Tibial artery (tissue), 4 donors: Measurements from ENCODE around the gene GPX3.

Source experiments
- DNase-seq, 2 donors: peaks; one replicate each; pipeline ENCODE4 v3.0.0-alpha.2; 2019
- H3K27ac ChIP-seq, 2 donors: fragments of 200-600 bp; sonication (generic) in 1 of 2; 1 replicate in 1 of 2; 2 replicates in 1 of 2; pipeline ENCODE4 v1.5.1; 2018 to 2019; ENCODE audit warnings: mild to moderate bottlenecking in 1 of 2
- H3K27me3 ChIP-seq, 2 donors: fragments of 200-600 bp; sonication (generic) in 1 of 2; one replicate each; pipeline versions ENCODE4 v1.5.1 to v1.6.0; 2016 to 2019
- H3K36me3 ChIP-seq, 3 donors: fragments of 200-600 bp; sonication (generic) in 2 of 3; one replicate each; pipeline ENCODE4 v1.5.1; 2016 to 2019; ENCODE audit warnings: mild to moderate bottlenecking in 2 of 3
- H3K4me1 ChIP-seq, 4 donors: fragments of 200-600 bp; sonication (generic) in 2 of 4; 1 replicate in 3 of 4; 2 replicates in 1 of 4; pipeline ENCODE4 v1.5.1; 2016 to 2019
- H3K4me3 ChIP-seq, 2 donors: fragments of 200-600 bp; sonication (generic) in 1 of 2; 1 replicate in 1 of 2; 2 replicates in 1 of 2; pipeline ENCODE4 v1.5.1; 2018 to 2019; ENCODE audit warnings: mild to moderate bottlenecking in 2 of 2
- H3K9me3 ChIP-seq, 3 donors: fragments of 200-600 bp; sonication (generic) in 1 of 3; one replicate each; pipeline ENCODE4 v1.5.1; 2016 to 2019
- intact Hi-C: fragments of 100-400 bp; cut with DNase I; formaldehyde crosslinking; loops from one replicate; pipeline ENCODE4 v1.15.0; 2023; ENCODE audit warnings: low total_unique reads
- TF ChIP-seq, protein P1 (sequence below), 2 experiments: fragments of 200-600 bp in 1 of 2; fragments of 450-650 bp in 1 of 2; IDR thresholded peaks; one replicate each; pipeline ENCODE4 v1.5.1; 2017 to 2019; ENCODE audit warnings: antibody characterized with exemption in 2 of 2, mild to moderate bottlenecking in 1 of 2, moderate library complexity in 1 of 2

The GPX3 gene

GRCh38 chr5:151014680-151015343 lies 5.6 kb upstream of the GPX3 start:
- DNase-seq = peak in 1 of 2 donors; percentile 32
- Histone ChIP-seq H3K4me1 (peaks cover 0 to 7% (median 5%) of the 10 kb centered on the region in 4 donors), H3K27me3 (no peaks in the 10 kb centered on the region), H3K9me3 (no peaks in the 10 kb centered on the region), H3K36me3 (no peaks in the 10 kb centered on the region), H3K27ac (no peak overlapping the region), H3K4me3 (no peak overlapping the region)
- TF ChIP-seq, protein P1, sequence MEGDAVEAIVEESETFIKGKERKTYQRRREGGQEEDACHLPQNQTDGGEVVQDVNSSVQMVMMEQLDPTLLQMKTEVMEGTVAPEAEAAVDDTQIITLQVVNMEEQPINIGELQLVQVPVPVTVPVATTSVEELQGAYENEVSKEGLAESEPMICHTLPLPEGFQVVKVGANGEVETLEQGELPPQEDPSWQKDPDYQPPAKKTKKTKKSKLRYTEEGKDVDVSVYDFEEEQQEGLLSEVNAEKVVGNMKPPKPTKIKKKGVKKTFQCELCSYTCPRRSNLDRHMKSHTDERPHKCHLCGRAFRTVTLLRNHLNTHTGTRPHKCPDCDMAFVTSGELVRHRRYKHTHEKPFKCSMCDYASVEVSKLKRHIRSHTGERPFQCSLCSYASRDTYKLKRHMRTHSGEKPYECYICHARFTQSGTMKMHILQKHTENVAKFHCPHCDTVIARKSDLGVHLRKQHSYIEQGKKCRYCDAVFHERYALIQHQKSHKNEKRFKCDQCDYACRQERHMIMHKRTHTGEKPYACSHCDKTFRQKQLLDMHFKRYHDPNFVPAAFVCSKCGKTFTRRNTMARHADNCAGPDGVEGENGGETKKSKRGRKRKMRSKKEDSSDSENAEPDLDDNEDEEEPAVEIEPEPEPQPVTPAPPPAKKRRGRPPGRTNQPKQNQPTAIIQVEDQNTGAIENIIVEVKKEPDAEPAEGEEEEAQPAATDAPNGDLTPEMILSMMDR (IDR thresholded peaks at IDR 0.05) = no peak
- intact Hi-C loops = no loop called here

- Histone ChIP-seq H3K4me3 (no peak overlapping the region), H3K9me3 (no peaks in the 10 kb centered on the region), H3K4me1 (peaks cover 0 to 14% (median 8%) of the 10 kb centered on the region in 4 donors), H3K27ac (no peak overlapping the region), H3K27me3 (no peaks in the 10 kb centered on the region), H3K36me3 (peaks cover 0 to 2% (median 0%) of the 10 kb centered on the region in 3 donors)
- intact Hi-C loops = no loop called here
- peak in 1 of 2 donors; percentile 59 for DNase-seq
- TF ChIP-seq, protein P1 (IDR thresholded peaks at IDR 0.05) = no peak
Observed at GRCh38 chr5:151015974-151016587, 4.3 kb upstream of the GPX3 start.

GRCh38 chr5:151016700-151017099 lies 3.7 kb upstream of the GPX3 start:
- no peak overlapping the region for H3K4me3 ChIP-seq
- intact Hi-C loops = no loop called here
- peaks cover 0 to 20% (median 10%) of the 10 kb centered on the region in 4 donors for H3K4me1 ChIP-seq
- H3K27ac ChIP-seq = no peak overlapping the region
- peak; percentile 80 to 82 for DNase-seq
- no peaks in the 10 kb centered on the region for H3K9me3 ChIP-seq
- peaks cover 0 to 8% (median 0%) of the 10 kb centered on the region in 3 donors for H3K36me3 ChIP-seq
- no peaks in the 10 kb centered on the region for H3K27me3 ChIP-seq
- TF ChIP-seq, protein P1 (IDR thresholded peaks at IDR 0.05) = no peak

DNA sequence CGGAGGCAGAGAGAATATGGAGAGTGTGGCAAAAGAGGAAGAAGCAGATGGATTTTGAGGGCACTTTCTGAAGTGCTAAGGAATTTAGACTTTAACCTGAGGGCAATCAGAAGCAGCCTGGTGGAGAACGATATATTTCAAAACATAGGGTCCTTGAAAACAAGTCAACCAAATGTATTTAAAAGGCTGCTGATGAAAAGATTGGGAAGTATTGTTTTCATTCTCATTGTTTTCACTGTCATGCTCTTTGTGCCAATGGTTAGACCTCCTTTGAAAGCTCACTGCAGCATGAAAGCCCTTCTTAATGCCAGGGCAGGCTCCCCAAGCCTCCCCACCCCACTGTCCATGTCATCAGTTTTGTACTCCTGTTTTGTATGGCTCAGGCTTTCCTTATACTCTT lies 2.5 kb upstream of the GPX3 start:
- H3K9me3 ChIP-seq = no peaks in the 10 kb centered on the region
- no peaks in the 10 kb centered on the region for H3K27me3 ChIP-seq
- H3K4me3 ChIP-seq = no peak overlapping the region
- intact Hi-C loops = no loop called here
- TF ChIP-seq, protein P1 (IDR thresholded peaks at IDR 0.05) = no peak
- no peak overlapping the region for H3K27ac ChIP-seq
- peaks cover 0 to 32% (median 16%) of the 10 kb centered on the region in 4 donors for H3K4me1 ChIP-seq
- peak in 1 of 2 donors; percentile 27 for DNase-seq
- H3K36me3 ChIP-seq = peaks cover 0 to 19% (median 0%) of the 10 kb centered on the region in 3 donors

GRCh38 chr5:151018846-151019245 lies 1.5 kb upstream of the GPX3 start:
- TF ChIP-seq, protein P1 (IDR thresholded peaks at IDR 0.05) = no peak
- H3K27me3 ChIP-seq = no peaks in the 10 kb centered on the region
- no peak overlapping the region for H3K4me3 ChIP-seq
- no peaks in the 10 kb centered on the region for H3K9me3 ChIP-seq
- intact Hi-C loops = no loop called here
- peak overlapping the region; percentile 83 to 96 for H3K27ac ChIP-seq
- peaks cover 0 to 28% (median 0%) of the 10 kb centered on the region in 3 donors for H3K36me3 ChIP-seq
- H3K4me1 ChIP-seq = peaks cover 0 to 41% (median 25%) of the 10 kb centered on the region in 4 donors
- DNase-seq = no peak
